Activated T-cell treated with anti-CD3 and anti-CD28 coated beads for 24 hours (primary cell): Measurements from ENCODE around the gene SLC12A7.

Experiments used
- DNase-seq: peaks from one replicate; pipeline ENCODE4 v3.0.0-alpha.2; 2020; ENCODE audit warnings: low read depth

The SLC12A7 gene

DNA sequence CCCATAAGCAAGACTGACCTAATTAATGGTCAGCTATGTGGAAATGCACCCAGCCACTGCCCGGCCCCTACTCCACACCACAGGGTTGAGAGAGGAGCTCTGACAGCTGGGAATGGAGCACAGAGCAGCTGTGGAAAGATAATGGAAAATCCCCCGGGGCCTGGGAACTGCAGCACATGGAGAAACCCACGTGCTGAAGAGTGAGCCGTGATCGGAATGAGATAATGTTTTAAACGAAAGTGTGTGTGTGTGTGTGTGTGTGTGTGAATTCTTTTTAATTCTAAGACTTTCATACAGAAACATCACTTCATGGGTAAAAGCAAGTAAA lies 13.1 kb upstream of the SLC12A7 start:
- DNase-seq: no peak

DNA sequence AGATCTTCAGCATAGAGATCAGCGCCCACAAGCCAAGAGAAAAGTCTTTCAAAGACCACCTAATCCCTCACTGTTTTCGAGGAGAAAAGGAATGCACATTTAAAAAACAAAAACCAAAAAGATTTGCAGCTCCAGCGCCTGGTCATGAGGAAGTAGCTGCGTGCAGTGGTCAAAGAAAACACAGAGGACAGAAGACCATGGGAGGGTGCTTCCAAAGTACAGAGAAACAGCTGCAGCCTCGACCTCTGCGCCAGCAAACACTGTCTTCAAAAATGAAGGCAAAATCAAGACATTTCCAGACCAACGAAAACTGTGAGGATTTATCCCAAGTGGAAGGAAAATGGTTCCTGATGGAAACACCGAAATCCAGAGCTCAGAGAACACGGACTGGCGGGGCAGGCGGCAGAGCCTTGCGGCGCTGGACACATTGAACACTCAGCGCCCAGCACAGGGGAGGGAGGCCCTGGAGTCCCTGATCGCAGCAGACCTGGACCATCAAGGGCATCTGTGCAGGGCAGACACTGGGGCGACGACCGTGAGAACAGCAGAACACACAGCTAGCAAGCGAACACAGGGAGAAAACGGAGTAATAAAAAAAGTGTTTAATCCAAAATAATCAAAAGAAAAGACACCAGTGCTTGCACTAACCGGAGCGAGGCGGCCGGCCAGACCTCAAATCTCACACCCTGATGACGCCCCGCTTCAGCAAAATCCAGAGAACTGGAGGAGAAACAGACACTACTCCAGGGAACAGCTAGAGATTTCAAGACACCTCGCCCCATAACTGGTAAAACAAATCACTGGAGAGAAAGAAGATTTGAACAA lies 12.6 kb upstream of the SLC12A7 start:
- no peak for DNase-seq

DNA sequence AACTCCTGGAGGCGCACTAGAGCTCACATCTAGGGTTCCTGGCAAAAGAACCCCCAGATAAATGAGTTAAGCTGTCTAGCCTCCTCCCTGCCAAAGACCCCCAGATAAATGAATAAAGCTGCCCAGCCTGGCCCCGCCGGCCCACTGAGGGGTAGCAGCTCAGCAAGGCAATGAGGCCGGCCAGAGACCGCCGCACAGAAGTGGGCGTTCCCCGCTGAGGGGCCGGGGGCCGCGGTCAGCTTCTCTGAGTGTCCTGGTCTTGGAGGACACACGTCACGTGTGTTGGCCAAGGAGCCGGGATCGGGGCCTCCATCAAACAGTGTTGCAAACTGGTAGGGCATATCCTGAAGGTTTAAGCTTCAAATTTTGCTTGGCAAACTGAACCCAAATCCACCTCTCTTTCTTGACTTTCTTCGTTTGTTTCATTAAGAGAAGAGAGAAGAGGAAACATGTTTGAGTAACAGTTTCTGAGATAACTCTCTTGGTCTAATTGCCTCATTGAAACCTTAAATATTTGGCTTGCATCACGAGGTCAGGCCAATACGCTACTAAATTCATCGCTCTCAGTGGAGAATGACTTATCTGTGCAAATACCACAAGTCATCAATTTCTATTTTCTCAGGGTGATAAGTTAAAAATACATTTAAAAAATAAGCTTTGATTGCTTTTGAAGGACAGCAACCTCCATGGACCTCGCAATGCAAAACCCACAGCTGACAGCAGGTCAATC lies 11.7 kb upstream of the SLC12A7 start:
- DNase-seq: no peak

DNA sequence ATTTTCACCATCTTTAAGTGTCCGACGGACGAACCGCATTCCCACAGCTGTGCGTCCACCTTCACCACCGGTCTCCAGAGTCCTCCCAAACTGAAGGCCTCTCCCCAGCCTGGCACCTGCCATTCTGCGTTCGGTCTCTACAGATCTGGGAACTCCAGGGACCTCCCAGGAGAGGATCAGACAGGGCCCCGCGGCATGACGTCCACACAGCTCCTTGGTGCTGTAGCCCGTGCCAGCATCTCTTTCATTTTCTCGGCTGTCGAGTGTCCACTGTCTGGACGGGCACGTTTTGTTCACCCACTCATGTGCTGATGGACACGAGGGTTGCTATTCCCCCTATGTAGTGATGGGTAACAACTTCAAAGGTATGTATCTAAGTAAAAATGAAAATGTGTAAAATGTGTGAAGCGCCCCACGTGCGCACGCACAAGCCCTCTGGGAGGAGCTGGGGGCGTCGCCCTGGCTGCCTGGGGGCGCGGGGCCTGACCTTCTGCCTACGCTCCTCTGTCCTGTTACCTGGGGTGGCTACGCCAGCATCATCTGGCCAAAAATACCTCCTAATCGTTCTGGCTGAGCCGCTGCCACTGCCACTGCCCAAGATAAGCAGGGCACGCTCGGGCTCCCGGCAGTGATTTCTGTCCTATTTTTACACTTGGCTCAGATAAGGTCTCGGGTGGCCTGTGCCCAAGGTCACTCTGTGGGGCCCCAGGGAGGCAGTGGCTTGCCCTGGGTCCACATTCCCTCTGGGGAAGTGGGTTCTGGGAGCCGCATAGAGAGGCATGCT lies 10.8 kb upstream of the SLC12A7 start:
- no peak for DNase-seq

DNA sequence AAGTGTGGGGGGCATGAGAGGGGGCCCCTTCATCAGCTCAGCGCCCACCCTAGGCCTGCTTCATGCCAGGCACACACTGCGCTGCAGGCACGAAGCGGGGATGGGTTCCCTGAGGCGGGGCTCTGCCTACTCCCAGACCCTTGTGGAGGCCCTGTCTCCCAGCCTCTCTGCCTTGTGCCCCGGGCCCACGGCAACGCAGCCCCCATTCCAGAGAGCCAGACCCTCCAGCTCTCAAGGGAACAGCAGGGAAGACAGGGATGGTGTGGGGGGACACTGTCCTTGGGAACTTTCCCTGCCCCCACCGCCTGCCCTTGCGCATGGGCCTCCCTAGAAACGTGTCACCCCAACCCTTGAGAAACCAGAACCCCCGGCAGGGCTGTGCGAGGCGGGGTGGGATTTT lies 10.0 kb upstream of the SLC12A7 start:
- no peak for DNase-seq

DNA sequence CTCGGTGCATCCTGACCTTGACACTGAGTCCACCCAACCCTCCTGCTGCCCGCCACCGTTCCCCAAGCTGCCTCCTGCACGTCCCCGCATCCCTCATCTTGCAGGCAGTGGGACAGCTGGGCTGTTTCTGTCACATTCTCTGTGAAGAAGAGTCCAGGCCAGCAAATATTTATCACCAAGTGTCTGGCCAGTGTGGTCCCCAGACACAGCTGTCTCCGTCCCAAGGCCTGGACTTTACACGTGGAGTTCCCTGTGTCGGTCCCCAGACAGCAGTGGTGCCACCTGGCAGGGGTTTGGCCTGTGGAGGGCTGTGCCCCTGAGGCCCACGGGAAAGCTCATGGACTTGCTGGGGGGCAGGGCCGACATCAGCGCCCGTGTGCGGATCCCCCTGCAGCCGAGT lies 9.2 kb upstream of the SLC12A7 start:
- DNase-seq: no peak

DNA sequence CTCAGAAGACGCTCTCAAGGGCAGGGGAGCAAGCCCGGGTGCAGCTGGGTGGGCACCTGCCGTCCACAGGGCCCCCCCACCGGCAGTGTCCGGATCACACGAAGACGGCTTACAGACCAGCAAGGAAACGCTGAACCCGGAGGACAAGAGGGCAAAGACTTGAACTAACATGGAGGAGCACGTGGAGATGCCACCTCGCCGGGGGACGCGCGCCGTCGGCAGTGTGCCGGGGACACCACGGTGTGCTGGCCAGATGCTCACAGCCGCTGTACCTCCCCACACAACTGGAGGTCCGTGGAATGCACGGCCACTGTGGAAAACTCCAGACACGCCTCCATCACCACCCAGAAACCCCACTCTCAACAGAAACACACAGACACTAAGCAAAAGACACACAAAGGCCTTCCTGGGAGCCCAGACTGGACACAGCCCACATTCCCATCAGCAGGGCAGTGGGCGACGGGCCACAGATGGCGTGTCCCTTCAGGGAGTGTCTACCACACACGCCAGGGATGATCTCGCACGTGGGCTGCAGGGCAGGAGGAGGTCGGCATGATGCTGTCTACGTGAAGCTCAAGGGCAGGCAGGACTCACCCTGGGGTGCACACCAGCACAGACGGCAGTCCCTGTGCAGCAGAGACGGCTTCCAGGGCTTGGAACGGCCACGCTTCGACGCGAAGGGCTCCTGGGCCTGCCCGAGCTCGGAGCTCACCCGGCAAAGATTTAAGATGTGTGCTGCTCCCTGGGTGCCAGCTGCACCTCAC lies 8.6 kb upstream of the SLC12A7 start:
- DNase-seq: no peak

DNA sequence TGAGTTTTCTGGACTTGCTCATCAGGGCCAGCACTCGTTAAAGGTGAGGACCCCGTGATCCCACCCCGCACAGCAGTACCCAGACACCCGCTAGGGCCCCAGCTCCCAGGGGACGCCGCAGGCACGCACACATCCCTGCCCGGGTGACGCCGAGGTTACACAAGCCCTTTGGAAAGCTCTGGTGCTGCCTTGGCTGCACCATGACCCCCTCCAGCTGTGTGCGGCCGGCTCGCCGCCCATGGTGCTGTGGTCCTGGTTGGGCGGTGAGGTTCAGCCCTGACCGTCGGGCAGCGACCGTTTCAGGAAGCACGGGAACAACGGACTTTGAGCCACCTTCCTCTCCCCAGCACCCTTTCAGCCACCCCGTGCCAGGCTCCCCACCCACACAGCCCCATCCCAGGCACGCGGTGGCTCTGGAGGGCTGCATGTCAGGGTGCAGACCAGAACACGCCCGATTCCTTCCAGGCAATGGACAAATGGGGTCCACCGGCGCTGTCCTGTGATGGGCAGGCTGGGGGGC lies 7.5 kb upstream of the SLC12A7 start:
- DNase-seq: no peak

DNA sequence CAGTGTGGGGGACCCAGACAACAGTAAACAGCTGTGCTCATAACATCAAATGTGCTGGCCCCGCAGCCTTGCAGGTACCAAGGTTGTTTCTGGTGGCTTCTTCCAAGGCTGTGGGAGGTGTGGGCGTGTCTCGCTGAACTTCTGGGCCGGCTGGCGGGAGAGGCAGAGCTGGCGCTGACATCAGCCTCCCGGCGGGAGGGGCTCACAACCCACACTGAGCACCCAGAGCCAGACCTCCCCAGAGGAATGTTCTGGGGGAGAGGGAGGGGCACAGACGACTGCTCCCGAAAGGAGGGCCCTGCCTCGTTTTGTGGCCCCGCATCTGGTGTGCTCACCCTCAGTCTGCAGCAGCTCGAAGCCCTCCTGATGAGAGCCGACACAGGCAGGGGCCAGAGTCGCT lies 6.9 kb upstream of the SLC12A7 start:
- DNase-seq: no peak

DNA sequence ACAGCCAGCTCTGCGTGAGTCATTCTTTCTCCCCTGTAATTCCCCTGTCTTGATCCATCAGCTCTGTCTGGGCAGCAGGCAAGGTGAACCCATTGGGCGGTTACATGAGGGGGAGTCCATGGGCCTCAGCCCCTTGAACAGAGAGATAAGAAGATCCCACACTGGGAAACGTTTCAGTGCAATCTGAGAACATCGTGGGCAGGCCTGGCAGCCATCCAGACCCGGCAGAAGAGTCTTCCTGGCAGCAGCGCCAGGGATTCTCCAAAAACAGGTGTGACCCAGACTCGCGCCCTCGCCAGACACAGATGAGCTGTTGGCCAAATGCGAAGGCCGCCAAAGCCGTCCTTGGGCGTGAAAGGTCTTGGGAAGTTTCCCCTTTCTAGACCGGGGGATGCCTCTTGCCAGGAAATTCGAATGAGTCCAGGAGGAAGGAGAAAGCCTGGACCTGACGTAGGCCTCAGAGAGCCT lies 6.4 kb upstream of the SLC12A7 start:
- no peak for DNase-seq

DNA sequence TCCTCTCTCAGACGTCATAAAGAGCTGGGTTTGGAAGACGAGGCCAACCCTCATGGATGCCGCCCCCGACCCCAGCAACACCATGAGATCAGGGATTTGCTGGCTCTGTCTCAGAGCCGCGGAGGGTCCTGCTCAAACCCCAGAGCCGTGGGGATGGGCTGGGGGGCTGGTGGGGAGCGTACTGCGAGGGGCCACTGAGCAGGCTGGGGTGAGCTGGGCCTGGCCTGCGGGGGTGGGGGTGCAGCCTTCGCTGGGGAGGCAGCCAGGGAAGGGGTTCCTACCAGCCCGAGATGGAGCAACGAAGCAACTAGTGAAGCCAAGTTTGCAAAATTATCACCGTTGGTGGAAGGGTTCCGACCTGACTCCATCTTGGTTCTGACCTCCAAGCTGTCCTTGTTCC lies 5.1 kb upstream of the SLC12A7 start:
- no peak for DNase-seq

DNA sequence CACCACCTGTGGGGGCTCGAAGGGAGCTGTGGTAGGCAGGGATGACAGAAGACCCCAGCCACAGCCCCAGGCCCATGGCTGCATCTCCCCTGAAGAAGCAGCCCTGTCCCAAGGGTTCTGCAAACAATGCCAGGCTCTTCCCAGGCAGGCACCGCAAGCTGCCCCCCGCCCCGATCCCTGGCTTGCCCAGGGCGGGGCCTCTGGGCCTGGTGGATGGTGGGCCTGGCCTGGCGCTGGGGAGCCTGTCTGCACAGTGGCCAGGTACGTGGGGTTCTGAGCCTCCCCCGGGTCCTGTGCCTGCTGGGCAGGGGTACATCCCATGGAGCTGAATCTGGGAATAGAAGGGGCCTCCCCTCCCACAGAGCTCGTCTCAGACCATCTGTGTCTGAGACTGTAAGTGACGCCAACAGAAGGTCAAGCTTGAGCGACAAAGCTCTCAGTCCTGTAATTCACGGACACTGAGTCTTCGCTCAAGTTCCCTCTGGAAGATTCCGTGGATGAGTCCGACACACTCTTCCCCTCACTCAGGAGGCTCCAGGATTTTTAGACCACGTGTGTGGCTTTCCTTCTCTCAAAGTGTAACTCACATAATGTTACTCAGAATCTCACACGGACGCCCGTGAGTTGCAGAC lies 4.4 kb upstream of the SLC12A7 start:
- no peak for DNase-seq

DNA sequence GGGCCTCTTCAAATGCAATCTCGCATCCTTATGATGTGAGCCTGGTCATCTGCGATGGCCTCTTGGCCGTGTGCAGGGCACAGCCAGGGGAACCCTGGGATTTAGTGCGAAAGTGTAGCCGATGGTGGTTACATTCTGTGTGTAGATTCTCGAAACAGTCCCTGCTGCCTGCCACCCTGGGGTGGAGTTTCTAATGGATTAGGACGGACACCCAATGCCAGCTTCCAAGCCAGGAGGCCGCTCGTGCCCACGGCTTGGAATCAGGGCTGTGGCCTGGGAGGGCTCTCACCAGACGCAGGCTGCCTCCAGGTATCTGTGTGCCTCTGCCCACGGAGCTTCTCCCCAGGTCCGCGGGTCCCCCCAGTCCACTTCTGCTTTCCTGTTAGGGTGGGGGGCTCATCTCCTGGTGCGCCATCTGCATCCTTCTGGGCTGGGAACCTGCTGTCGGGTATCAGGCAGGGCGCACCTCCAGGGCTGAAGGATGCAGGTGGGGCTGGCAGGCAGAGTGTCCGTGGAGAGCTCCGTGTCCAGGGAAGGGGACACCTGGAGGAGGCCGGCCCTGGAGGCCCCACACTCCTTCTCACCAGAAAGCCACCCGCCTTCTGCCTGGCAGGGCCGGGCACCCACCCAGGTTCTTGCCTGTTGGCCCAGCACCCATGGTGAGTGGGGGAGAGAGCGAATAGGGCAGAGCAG lies 3.4 kb upstream of the SLC12A7 start:
- no peak for DNase-seq

DNA sequence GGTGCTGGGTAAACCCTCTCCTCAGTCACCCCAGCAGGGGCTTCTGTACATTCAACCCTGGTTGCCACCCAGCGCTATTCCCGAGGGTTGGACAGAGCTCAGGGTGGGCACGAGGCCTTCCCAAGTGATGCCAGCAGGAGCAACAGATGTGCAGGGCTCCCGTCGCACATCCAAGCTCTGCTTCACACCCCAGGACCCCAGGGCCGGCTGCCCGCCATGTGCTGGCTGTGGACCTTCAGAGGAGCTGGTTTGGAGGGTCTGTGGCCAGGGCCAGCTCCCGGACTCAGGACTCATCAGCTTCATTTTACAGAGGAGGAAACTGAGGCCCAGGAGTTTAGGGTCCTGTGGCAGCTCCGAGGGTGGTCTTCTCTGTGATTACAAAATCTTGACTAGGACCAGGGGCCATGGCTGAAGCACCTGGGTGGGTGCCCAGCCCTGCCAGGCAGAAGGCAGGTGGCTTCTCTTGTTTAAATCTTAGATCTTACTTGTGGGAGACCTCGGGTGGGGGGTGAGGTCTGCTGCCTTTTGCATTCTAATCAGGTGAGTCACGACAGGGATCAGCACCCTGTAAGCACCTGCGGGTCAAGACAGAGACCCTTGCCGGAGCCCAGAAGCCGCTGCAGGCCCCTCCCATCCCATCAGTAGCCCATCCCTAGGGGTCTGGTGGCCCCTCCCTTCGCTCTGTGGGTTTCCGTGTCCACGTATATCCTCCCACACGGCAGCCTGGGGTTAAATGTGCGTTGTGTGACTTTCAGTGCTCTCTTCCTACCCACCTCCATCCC lies 2.1 kb upstream of the SLC12A7 start:
- DNase-seq: no peak

DNA sequence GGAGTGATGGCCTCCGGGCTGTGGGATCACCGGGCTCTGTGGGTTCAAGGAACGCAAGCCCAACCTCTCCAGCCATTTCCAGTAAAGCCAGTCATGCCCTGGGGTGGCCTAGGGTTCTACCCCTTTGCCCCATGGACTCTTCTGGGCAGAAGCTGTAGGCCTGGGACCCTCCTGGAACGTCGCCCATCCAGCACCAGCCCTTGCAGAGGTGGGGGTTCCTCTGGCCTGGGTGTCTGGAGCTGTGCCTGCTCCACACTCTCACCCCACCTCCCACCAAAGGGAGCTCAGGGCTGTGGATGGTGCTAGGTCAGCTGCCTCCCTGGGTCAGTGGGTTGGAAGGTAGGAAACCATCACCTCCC lies 1.4 kb upstream of the SLC12A7 start:
- DNase-seq: no peak

DNA sequence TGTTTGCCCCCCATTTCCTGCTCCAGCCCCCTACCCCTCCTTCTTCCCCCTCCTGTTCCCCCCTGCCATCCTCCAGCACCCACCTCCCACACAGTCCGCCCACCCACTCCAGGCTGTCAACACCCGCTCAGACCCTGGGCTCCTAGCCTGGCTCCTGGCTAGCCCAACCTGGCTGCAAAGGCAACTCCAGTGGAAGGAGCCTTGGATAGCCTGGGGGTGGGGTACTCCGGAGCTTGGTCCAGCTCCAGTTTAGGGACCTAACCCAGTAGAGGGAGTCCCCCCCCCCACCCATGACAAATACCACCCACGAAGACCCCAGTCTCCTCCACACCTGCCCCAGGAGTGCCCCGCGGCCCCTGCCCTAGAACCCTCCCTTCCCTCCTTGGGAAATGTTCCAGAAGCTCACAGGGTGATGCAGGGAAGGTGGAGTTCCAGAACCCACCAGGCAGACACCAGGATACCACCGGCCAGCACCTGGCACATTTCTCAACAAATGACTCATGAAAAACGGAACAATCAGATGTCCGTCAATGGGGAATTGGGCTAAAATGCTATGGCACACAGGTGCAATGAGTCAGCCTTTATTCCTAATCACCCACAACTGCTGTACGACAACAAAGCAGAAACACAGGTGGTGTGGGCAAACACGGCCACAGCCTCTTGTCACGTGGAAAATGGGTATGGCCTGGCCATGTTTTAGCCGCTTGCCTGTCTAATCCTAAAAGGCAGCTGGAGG lies 901 bp upstream of the SLC12A7 start:
- no peak for DNase-seq

DNA sequence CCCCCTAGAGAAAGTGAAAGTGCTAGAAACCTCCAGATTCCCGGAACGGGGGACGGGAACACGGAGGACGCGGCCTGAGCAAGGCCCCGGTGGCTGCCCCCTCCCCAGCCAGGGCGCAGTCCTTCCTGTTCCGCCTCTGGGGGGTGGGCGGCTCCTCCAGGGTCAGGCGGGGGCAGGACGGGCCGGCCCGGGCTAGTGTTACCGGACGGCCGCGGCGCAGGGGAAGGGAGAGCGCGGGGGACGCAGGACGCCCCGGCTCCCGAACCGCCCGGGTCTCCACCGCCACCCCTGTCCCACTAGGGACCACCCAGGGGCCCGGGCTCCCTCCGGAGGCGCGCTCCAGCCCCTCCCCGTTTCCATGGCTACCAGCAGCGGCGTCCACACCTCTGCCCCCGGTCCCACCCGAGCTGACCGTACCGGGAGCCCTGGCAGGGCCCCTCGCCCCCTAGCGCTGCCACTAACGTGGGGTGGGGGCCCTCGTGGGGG lies 579 bp downstream of the SLC12A7 start:
- no peak for DNase-seq

DNA sequence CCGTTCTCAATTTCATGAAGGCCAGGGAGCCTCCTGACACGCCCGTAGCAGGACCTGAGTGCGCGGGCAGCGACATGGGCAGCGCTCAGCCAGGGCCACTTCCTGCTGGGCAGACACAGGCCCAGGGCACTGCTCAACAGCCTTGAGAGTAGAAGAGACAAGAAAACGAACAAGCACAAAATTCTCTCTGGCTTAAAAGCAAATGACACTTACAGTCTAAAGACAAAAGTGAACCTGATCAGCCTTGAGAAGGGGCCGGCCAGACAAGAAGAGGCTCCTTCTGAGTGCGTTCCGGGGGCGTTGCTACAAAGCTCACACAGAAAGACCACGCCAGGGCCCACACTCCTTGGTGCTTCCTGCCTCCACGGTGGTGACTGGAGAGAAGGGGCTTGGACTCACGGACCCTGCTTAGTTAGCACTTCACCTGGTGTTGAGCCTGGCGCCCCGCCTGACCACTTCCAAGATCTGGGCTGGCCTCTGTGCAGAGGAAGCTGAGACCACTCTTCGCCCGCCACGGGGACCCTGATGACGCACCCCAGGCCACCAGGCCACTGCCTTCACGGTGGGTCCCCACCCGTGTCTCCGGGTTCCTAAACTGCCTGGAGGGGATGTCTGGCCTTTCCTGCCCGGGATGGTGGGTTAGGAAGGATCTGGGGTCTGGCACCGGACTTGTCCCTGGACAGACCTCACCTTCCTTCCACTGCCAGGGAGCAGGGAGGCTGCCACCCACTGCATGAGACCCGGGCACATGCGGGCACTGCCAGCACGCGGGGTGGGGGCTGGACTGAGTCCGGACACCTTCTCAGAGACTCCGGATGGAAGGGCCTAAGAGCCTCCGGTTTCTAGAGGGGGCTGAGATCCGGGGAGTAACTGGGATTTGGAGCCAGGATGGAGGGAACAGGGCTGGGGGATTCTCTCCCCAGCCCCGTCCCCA lies 1.3 kb downstream of the SLC12A7 start:
- no peak for DNase-seq
